ENCODE data around the gene PPM1B.
"Not testable (repeated sequence)": the region's sequence is repeated elsewhere in the genome, so short reads cannot be mapped to it uniquely, and the experiment has no call there.

Gene PPM1B

DNA sequence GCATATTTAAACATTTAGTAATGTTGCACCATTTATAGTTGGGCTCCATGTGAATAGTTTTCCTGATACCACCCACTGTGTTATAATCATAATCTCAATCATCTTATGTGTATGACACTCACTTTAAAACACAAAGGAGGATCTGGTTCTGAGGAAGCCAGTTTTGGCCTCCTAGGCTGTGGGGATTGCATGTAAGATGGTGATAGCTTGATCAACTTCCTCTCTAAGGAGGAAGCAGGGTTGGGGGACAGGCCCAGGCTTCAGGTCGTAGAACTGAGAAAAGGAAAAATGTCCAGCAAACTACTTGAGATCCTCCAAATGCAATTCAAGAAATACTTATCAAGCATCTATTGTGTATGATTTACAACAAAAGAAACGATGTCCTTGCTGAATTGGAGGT lies 4.9 kb upstream of the PPM1B start:
- no peak for DNase-seq (ENCODE audit: low read depth, low spot score)

DNA sequence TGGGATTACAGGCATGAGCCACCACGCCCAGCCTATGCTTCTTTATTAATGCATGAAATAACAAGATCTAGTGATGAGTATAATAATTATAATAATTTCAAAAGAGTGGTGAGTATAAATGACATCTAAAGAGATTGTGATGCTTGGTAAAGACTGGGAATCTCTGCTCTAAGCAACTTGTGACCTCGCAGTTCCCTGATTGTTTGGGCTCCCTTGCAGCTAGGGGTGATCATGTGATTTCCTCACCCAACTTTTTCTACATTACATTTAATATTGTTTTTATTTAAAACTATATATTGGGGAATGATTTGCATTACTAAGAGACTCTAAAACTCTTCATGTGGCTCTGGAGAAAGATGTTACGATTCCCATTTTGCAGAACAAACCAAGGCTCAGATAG lies 4.1 kb upstream of the PPM1B start:
- DNase-seq (ENCODE audit: low read depth, low spot score) = no peak

DNA sequence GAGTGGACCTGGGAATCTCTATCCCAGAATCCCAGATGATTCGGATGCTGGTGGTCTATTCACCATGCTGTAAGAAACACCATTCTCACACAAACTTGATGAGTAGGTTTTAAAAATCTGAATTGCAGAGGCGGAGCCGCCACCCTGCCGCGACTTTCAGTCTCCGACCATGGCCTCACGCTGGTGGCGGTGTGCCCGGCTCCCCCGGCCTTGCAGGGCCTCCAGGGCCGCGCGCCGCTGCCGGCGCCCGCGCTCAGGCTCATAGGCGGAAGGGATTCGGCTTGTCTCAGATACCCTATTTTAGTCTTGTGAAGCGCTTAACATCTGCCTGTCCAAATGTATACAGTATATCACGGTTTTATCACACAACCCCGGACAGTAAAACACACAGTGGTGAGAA lies 2.6 kb upstream of the PPM1B start:
- DNase-seq (ENCODE audit: low read depth, low spot score) = no peak

DNA sequence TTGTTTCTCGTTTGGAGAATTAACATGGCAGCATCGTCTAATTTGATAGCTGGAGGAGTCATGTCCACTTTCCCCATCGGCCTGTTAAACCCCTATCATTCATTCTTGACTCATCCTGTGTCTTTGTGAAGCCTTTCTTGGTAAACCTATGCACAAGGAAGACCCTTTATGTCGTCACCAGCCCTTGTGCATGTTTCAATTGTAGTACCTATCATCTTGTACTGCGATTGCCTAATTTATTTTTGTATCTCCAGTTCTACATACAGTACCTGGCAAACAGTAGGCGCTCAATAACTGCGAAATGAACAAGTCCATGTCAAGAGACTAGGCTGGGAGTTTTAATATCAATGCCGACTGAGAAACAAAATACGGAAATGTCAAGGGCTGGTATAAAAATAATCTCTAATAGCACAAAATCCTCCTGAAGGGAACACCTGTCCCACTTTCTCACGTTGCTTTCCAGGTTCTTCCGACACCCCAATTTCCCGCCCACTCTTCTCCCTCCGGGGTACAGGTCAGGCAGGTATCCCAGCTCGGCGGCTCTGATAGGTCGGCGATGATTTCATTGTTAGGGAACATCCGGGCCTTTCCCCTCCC lies 1.3 kb upstream of the PPM1B start:
- DNase-seq (ENCODE audit: low read depth, low spot score) = no peak

- DNase-seq (ENCODE audit: low read depth, low spot score) = peak; percentile 97
Observed at GRCh38 chr2:44167908-44168680, 581 bp upstream of the PPM1B start.

GRCh38 chr2:44169155-44169898 lies 652 bp downstream of the PPM1B start:
- DNase-seq (ENCODE audit: low read depth, low spot score) = no peak

GRCh38 chr2:44170311-44170717 lies 1.6 kb downstream of the PPM1B start:
- no peak for DNase-seq (ENCODE audit: low read depth, low spot score)

- no peak for DNase-seq (ENCODE audit: low read depth, low spot score)
Observed at GRCh38 chr2:44171018-44171417, 2.3 kb downstream of the PPM1B start.

- not testable (repeated sequence) for DNase-seq (ENCODE audit: low read depth, low spot score)
Observed at GRCh38 chr2:44171442-44171841, 2.8 kb downstream of the PPM1B start.

GRCh38 chr2:44172576-44172975 lies 3.9 kb downstream of the PPM1B start:
- no peak for DNase-seq (ENCODE audit: low read depth, low spot score)

DNA sequence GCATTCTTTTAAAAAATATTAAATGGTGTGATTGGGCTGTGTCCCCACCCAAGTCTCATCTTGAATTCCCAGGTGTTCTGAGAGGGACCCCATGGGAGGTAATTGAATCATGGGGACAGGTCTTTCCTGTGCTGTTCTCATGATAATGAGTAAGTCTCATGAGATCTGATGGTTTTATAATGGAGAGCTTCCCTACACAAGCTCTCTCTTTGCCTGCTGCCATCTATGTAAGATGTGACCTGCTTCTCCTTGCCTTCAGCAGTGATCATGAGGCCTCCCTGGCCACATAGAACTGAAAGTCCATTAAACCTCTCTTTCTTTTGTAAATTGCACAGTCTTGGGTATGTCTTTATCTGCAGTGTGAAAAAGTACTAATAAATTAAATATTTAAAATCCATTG lies 10.3 kb downstream of the PPM1B start:
- DNase-seq (ENCODE audit: low read depth, low spot score) = no peak

GRCh38 chr2:44181648-44182047 lies 13.0 kb downstream of the PPM1B start:
- DNase-seq (ENCODE audit: low read depth, low spot score) = no peak

- no peak for DNase-seq (ENCODE audit: low read depth, low spot score)
Observed at GRCh38 chr2:44184106-44184505, 15.4 kb downstream of the PPM1B start.

DNA sequence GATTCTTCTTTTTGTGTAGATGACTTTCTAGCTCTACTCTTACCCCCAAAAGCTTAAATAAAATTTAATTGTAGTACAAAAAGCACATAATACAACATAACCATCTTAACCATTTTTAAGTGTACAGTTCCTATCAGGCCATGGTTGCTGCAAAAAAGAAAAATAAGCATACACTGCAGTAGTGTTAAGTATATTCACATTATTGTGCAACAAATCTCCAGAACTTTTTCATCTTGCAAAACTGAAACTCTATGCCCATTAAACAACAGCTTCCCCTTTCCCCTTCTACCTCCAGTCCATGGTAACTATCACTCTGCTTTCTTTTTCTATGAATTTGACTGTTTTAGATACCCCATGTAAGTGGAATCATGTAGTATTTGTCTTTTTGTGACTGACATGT lies 18.1 kb downstream of the PPM1B start:
- DNase-seq (ENCODE audit: low read depth, low spot score) = no peak

GRCh38 chr2:44187251-44187650 lies 18.6 kb downstream of the PPM1B start:
- DNase-seq (ENCODE audit: low read depth, low spot score) = no peak

GRCh38 chr2:44188696-44189095 lies 20.0 kb downstream of the PPM1B start:
- no peak for DNase-seq (ENCODE audit: low read depth, low spot score)

DNA sequence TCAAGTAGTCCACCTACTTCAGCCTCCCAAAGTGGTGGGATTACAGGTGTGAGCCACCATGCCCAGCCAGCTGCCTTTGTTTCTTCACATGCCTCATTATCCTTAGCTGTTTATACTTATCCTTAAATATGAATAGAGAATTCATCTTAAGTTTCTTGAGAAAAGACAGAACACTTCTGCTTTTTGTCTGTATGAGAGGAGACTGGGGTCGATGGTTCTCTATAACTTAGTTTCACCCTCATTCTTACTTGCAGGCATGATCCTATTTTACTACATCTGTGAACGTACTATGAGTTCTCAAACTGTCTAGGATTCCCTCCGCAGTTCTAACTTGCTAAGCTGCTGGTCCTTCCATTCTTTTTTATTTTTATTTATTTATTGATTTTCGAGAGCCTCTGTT lies 20.4 kb downstream of the PPM1B start:
- no peak for DNase-seq (ENCODE audit: low read depth, low spot score)

DNA sequence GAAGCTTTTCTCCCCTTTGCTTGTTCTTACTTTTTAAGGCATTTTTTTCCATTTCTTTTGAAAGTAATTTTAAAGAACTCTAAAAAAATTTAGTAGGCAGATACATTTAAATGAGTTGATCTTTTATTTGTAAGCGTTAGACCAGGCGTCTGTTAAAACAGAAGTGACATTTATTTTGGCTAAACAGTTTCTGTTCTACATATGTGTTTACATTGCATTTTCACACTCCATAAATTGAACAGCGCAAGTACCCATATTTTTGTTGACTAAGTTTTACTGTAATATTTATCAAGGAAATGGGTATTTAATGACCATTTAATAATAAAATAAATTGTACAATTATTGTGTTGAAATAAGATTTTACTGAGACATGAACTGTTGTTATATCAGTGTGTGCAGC lies 21.9 kb downstream of the PPM1B start:
- no peak for DNase-seq (ENCODE audit: low read depth, low spot score)

GRCh38 chr2:44191739-44192138 lies 23.1 kb downstream of the PPM1B start:
- DNase-seq (ENCODE audit: low read depth, low spot score) = no peak

- no peak for DNase-seq (ENCODE audit: low read depth, low spot score)
Observed at GRCh38 chr2:44192646-44193045, 24.0 kb downstream of the PPM1B start.

DNA sequence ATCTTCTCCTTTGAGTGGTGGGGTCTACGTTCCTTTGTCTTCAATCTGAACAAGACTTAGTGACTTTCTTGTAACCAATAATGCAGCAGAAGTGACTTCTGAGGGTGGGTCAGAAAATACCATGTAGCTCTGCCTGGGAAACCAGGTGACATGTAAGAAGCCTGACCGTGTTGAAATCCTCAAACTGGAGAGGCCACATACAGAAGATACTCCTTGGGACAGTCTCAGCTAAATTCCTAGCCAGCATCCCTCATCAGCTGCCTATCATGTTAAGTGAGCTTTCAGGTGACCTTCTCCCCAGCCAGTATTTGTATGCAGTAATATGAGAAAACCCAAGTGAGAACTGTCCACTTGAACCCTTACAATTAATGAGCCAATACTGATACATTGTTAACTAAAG lies 27.0 kb downstream of the PPM1B start:
- DNase-seq (ENCODE audit: low read depth, low spot score) = no peak

DNA sequence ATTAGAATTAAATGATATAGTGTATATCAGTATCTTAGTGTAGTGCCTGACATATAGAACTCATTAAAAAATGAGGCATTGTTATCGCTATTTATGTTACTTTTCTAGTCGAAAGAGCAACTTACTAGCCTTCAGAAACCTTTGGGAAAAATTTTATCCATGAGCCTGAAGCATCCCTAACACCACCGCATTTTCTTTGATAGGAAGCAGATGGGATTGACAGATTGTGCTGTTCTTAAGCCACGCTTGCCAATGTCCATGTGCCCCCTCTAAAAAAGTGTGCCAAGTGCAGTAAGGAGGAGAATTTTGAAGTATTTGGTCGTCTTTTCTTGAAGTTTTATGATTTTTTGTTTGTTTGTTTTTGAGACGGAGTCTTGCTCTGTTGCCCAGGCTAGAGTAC lies 29.1 kb downstream of the PPM1B start:
- no peak for DNase-seq (ENCODE audit: low read depth, low spot score)

DNA sequence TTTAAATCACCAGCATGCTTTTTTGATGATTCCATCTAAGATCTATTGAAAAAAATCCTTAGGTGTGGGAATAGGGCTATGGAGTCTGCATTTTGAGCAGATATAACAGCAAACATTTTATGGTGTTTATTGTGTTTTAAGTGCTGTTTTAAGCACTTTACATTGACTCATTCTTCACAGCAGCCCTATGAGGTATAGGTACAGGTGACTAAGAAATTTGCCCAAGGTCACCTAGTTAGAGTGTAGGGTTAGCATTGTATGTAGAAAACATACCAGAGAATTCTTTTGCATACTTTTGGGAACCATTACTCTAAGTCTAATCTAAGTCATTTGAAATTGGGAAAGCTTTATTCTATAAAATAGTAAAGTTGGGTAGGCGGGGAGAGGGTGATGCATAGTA lies 31.3 kb downstream of the PPM1B start:
- no peak for DNase-seq (ENCODE audit: low read depth, low spot score)

Measured in activated naive CD8-positive, alpha-beta T cell treated with anti-CD3 and anti-CD28 coated beads, Interleukin-2, amount 50 U/mL, for 16 hours (primary cell).